ENCODE data around the gene LIN9.

The LIN9 gene

GRCh38 chr1:226304291-226304955 lies 4.5 kb downstream of the LIN9 start:
- Histone ChIP-seq H3K36me3 (ENCODE audit: control insufficient read depth, insufficient read depth, low read length) (peaks cover 22% of the 10 kb centered on the region), H3K9me3 (ENCODE audit: control insufficient read depth, low read length) (no peaks in the 10 kb centered on the region), H3K4me1 (ENCODE audit: control insufficient read depth, insufficient read depth, low read length, poor library complexity, severe bottlenecking) (peaks cover 7% of the 10 kb centered on the region), H3K4me3 (ENCODE audit: extremely low read depth, insufficient read depth, low read length, poor library complexity, severe bottlenecking) (no peak overlapping the region), H3K27ac (ENCODE audit: low read depth, low read length, severe bottlenecking) (no peak overlapping the region)
- WGBS, 2 experiments (ENCODE audit: insufficient coverage in 2 of 2), result 94 to 100% methylated on average over 1 to 2 of the region's 4 CpGs

- H3K9me3 ChIP-seq (ENCODE audit: control insufficient read depth, low read length), result no peaks in the 10 kb centered on the region
- H3K4me1 ChIP-seq (ENCODE audit: control insufficient read depth, insufficient read depth, low read length, poor library complexity, severe bottlenecking), result peaks cover 4% of the 10 kb centered on the region
- no CpG with 5 or more reads among the region's 1 CpG for WGBS, 2 experiments (ENCODE audit: insufficient coverage in 2 of 2)
- peaks cover 34% of the 10 kb centered on the region for H3K36me3 ChIP-seq (ENCODE audit: control insufficient read depth, insufficient read depth, low read length)
- no peak overlapping the region for H3K4me3 ChIP-seq (ENCODE audit: extremely low read depth, insufficient read depth, low read length, poor library complexity, severe bottlenecking)
- no peak overlapping the region for H3K27ac ChIP-seq (ENCODE audit: low read depth, low read length, severe bottlenecking)
These were observed 6.2 kb downstream of the LIN9 start for GRCh38 chr1:226302731-226303130.

GRCh38 chr1:226296911-226297310 lies 12.1 kb downstream of the LIN9 start:
- 100% methylated on average over 1 to 2 of the region's 5 CpGs for WGBS, 2 experiments (ENCODE audit: insufficient coverage in 2 of 2)
- Histone ChIP-seq H3K36me3 (ENCODE audit: control insufficient read depth, insufficient read depth, low read length) (peaks cover 74% of the 10 kb centered on the region), H3K9me3 (ENCODE audit: control insufficient read depth, low read length) (no peaks in the 10 kb centered on the region), H3K4me3 (ENCODE audit: extremely low read depth, insufficient read depth, low read length, poor library complexity, severe bottlenecking) (no peak overlapping the region), H3K4me1 (ENCODE audit: control insufficient read depth, insufficient read depth, low read length, poor library complexity, severe bottlenecking) (no peaks in the 10 kb centered on the region), H3K27ac (ENCODE audit: low read depth, low read length, severe bottlenecking) (no peak overlapping the region)

- H3K27ac ChIP-seq (ENCODE audit: low read depth, low read length, severe bottlenecking), result no peak overlapping the region
These were observed 15.4 kb downstream of the LIN9 start for GRCh38 chr1:226293553-226293920.

GRCh38 chr1:226292874-226293552 lies 16.0 kb downstream of the LIN9 start:
- H3K36me3 ChIP-seq (ENCODE audit: control insufficient read depth, insufficient read depth, low read length), result peaks cover 55% of the 10 kb centered on the region

More at GRCh38 chr1:226293553-226293920, 15.4 kb downstream of the LIN9 start:
- Histone ChIP-seq H3K4me1 (ENCODE audit: control insufficient read depth, insufficient read depth, low read length, poor library complexity, severe bottlenecking) (no peaks in the 10 kb centered on the region), H3K36me3 (ENCODE audit: control insufficient read depth, insufficient read depth, low read length) (peaks cover 59% of the 10 kb centered on the region), H3K4me3 (ENCODE audit: extremely low read depth, insufficient read depth, low read length, poor library complexity, severe bottlenecking) (no peak overlapping the region), H3K9me3 (ENCODE audit: control insufficient read depth, low read length) (no peaks in the 10 kb centered on the region)
- 96 to 100% methylated on average over 3 to 4 of the region's 4 CpGs for WGBS, 2 experiments (ENCODE audit: insufficient coverage in 2 of 2)

GRCh38 chr1:226287587-226287986 lies 21.4 kb downstream of the LIN9 start:
- Histone ChIP-seq H3K9me3 (ENCODE audit: control insufficient read depth, low read length) (no peaks in the 10 kb centered on the region), H3K4me1 (ENCODE audit: control insufficient read depth, insufficient read depth, low read length, poor library complexity, severe bottlenecking) (no peaks in the 10 kb centered on the region), H3K4me3 (ENCODE audit: extremely low read depth, insufficient read depth, low read length, poor library complexity, severe bottlenecking) (no peak overlapping the region), H3K36me3 (ENCODE audit: control insufficient read depth, insufficient read depth, low read length) (peaks cover 46% of the 10 kb centered on the region), H3K27ac (ENCODE audit: low read depth, low read length, severe bottlenecking) (no peak overlapping the region)
- 89 to 100% methylated on average over 1 of the region's 4 CpGs for WGBS, 2 experiments (ENCODE audit: insufficient coverage in 2 of 2)

More at GRCh38 chr1:226292874-226293552, 16.0 kb downstream of the LIN9 start:
- Histone ChIP-seq H3K4me3 (ENCODE audit: extremely low read depth, insufficient read depth, low read length, poor library complexity, severe bottlenecking) (no peak overlapping the region), H3K4me1 (ENCODE audit: control insufficient read depth, insufficient read depth, low read length, poor library complexity, severe bottlenecking) (no peaks in the 10 kb centered on the region), H3K9me3 (ENCODE audit: control insufficient read depth, low read length) (no peaks in the 10 kb centered on the region), H3K27ac (ENCODE audit: low read depth, low read length, severe bottlenecking) (no peak overlapping the region)
- no CpG with 5 or more reads among the region's 2 CpGs for WGBS, 2 experiments (ENCODE audit: insufficient coverage in 2 of 2)

GRCh38 chr1:226281058-226281457 lies 27.9 kb downstream of the LIN9 start:
- WGBS, 2 experiments (ENCODE audit: insufficient coverage in 2 of 2), result no CpG with 5 or more reads among the region's 1 CpG
- Histone ChIP-seq H3K4me1 (ENCODE audit: control insufficient read depth, insufficient read depth, low read length, poor library complexity, severe bottlenecking) (no peaks in the 10 kb centered on the region), H3K36me3 (ENCODE audit: control insufficient read depth, insufficient read depth, low read length) (peaks cover 35% of the 10 kb centered on the region), H3K4me3 (ENCODE audit: extremely low read depth, insufficient read depth, low read length, poor library complexity, severe bottlenecking) (no peak overlapping the region), H3K27ac (ENCODE audit: low read depth, low read length, severe bottlenecking) (no peak overlapping the region), H3K9me3 (ENCODE audit: control insufficient read depth, low read length) (no peaks in the 10 kb centered on the region)

GRCh38 chr1:226279498-226279897 lies 29.5 kb downstream of the LIN9 start:
- WGBS, 2 experiments (ENCODE audit: insufficient coverage in 2 of 2), result 100% methylated on average over 1 of the region's 5 CpGs; no CpG with 5 or more reads in 1 of the 2 experiments
- Histone ChIP-seq H3K9me3 (ENCODE audit: control insufficient read depth, low read length) (no peaks in the 10 kb centered on the region), H3K36me3 (ENCODE audit: control insufficient read depth, insufficient read depth, low read length) (peaks cover 44% of the 10 kb centered on the region)

GRCh38 chr1:226277897-226278296 lies 31.1 kb downstream of the LIN9 start:
- no peak overlapping the region for H3K27ac ChIP-seq (ENCODE audit: low read depth, low read length, severe bottlenecking)
- no peak overlapping the region for H3K4me3 ChIP-seq (ENCODE audit: extremely low read depth, insufficient read depth, low read length, poor library complexity, severe bottlenecking)
- 91 to 96% methylated on average over 8 of the region's 8 CpGs for WGBS, 2 experiments (ENCODE audit: insufficient coverage in 2 of 2)
- H3K9me3 ChIP-seq (ENCODE audit: control insufficient read depth, low read length), result no peaks in the 10 kb centered on the region
- H3K4me1 ChIP-seq (ENCODE audit: control insufficient read depth, insufficient read depth, low read length, poor library complexity, severe bottlenecking), result no peaks in the 10 kb centered on the region
- H3K36me3 ChIP-seq (ENCODE audit: control insufficient read depth, insufficient read depth, low read length), result peaks cover 29% of the 10 kb centered on the region

More at GRCh38 chr1:226279498-226279897, 29.5 kb downstream of the LIN9 start:
- no peak overlapping the region for H3K4me3 ChIP-seq (ENCODE audit: extremely low read depth, insufficient read depth, low read length, poor library complexity, severe bottlenecking)
- H3K4me1 ChIP-seq (ENCODE audit: control insufficient read depth, insufficient read depth, low read length, poor library complexity, severe bottlenecking), result no peaks in the 10 kb centered on the region
- no peak overlapping the region for H3K27ac ChIP-seq (ENCODE audit: low read depth, low read length, severe bottlenecking)

GRCh38 chr1:226276987-226277386 lies 32.0 kb downstream of the LIN9 start:
- WGBS, 2 experiments (ENCODE audit: insufficient coverage in 2 of 2), result 85 to 97% methylated on average over 2 to 4 of the region's 4 CpGs
- Histone ChIP-seq H3K4me1 (ENCODE audit: control insufficient read depth, insufficient read depth, low read length, poor library complexity, severe bottlenecking) (peaks cover 2% of the 10 kb centered on the region), H3K9me3 (ENCODE audit: control insufficient read depth, low read length) (no peaks in the 10 kb centered on the region), H3K4me3 (ENCODE audit: extremely low read depth, insufficient read depth, low read length, poor library complexity, severe bottlenecking) (no peak overlapping the region), H3K27ac (ENCODE audit: low read depth, low read length, severe bottlenecking) (no peak overlapping the region), H3K36me3 (ENCODE audit: control insufficient read depth, insufficient read depth, low read length) (peaks cover 26% of the 10 kb centered on the region)

Data from mesodermal cell (in vitro differentiated cells).